ENCODE data around the gene TIE1. TPM values are rescaled to one million over a fixed set of nuclear protein-coding genes. Genes with fewer than 3 reads are reported as not detected.

The TIE1 gene
- total and polyA plus RNA-seq, 9 of the 15 experiments (the other 6 are each of a cell fraction or from before 2014, with no cell fraction given) = 0.07 to 0.49 (median 0.14) TPM; not detected in 4

DNA sequence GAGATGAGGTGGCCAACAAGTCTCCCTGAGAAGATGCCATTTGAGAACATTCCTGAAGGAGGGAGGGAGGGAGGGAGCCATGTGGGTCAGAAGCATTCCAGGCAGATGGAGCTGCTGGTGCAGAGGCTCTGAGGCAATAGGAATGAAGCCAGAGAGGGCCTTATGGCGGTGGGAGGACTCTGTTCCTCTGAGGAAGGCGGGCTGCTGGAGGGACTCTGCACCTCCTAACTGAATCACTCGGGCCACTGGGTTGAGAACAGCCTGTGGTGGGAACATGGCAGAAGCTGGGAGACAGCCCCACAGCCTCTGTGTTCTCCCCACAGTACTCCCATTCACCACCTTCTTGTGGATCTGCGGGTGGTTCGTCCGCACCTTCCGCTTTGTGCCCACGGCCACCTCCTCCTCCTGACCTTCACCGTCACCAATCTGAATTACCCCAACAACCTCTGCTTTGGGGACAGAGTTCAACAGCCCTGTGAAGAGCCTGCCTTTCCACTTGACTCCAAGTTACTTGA lies 33.4 kb upstream of the TIE1 start:
- Histone ChIP-seq H3K4me2 (ENCODE audit: insufficient read depth, low read length) (no peak overlapping the region), H3K9ac (ENCODE audit: insufficient read depth in 1 of 2, low read depth in 2 of 2, low read length in 2 of 2) (no peak overlapping the region), H3K4me3 (no peak overlapping the region), H3K36me3 (ENCODE audit: control insufficient read depth, insufficient read depth, low read length) (no peaks in the 10 kb centered on the region), H3K9me3 (replicated peaks; ENCODE audit: control insufficient read depth, insufficient read depth, low read depth, low read length) (no peaks in the 10 kb centered on the region), H3K27me3 (ENCODE audit: control insufficient read depth in 2 of 2, insufficient read depth in 2 of 2, low read length in 2 of 2) (peaks cover 29 to 45% of the 10 kb centered on the region in 2 experiments), H3K9me1 (ENCODE audit: control insufficient read depth, insufficient read depth, low read length) (no peaks in the 10 kb centered on the region), H3K79me2 (ENCODE audit: control insufficient read depth, insufficient read depth, low read length) (no peaks in the 10 kb centered on the region), H2AFZ (ENCODE audit: low read depth, low read length) (no peak overlapping the region), H4K20me1 (replicated peaks; ENCODE audit: control insufficient read depth, insufficient read depth, low read length) (no peaks in the 10 kb centered on the region), H3K27ac (ENCODE audit: extremely low read depth, low read depth, low read length) (no peak overlapping the region), H3K4me1 (replicated peaks in 1 of 2; ENCODE audit: control insufficient read depth in 2 of 2, insufficient read depth in 2 of 2, low read length in 2 of 2) (peaks cover 8 to 9% of the 10 kb centered on the region in 2 experiments; a peak in 3 of 5 replicates)
- ATAC-seq (no peak; the same call in 2 of the 3 replicates), FAIRE-seq (no peak), DNase-seq (ENCODE audit: extremely low read depth in 1 of 4, low spot score in 3 of 4) (peak in 1 of 4 experiments; percentile 9)
- intact Hi-C loops (cut with micrococcal nuclease) (no loop called here), in situ Hi-C loops (cut with MboI) (no loop called here)
- WGBS (ENCODE audit: insufficient coverage, low coverage, missing lambda C conversion rate) = 4% methylated on average over 9 of the region's 9 CpGs
- TF ChIP-seq ZNF165 (CRISPR knock-in tag; IDR thresholded peaks at IDR 0.05; ENCODE audit: borderline replicate concordance) = no peak
- no peak for TF ChIP-seq ZNF76 (CRISPR knock-in tag; IDR thresholded peaks at IDR 0.05; ENCODE audit: borderline replicate concordance)
- no peak for TF ChIP-seq SMARCA5 (IDR thresholded peaks at IDR 0.05)
- TF ChIP-seq, protein P1, sequence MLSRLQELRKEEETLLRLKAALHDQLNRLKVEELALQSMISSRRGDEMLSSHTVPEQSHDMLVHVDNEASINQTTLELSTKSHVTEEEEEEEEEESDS (CRISPR knock-in tag; IDR thresholded peaks at IDR 0.05) = no peak
- no peak for TF ChIP-seq NELFE (IDR thresholded peaks at IDR 0.05; ENCODE audit: insufficient read depth, insufficient read length)
- no peak for TF ChIP-seq MCM7 (IDR thresholded peaks at IDR 0.05)
- no peak for TF ChIP-seq ARID1B (IDR thresholded peaks at IDR 0.05)
- no peak for TF ChIP-seq ZNF324 (CRISPR knock-in tag; IDR thresholded peaks at IDR 0.05)
- POLR2A ChIA-PET = interaction anchor here (0.7 kb wide), 1 partner anchor 592 kb away, joined by 3 read pairs; no protein-coding TSS in a partner anchor
- BruUV-seq (replicated peaks) = no TSS peak
- CTCF ChIA-PET (ENCODE audit: low intra/inter-chr PET ratio) = no interaction called here
